Left ventricle myocardium superior (tissue), 1 donor: ENCODE measurements around the gene CCDC28B. TPM values are rescaled to one million over a fixed set of nuclear protein-coding genes. Genes with fewer than 3 reads are reported as not detected.

ENCODE experiments used
- ATAC-seq: fragments of 200-7000 bp; cut with Tn5 transposase; one replicate; pipeline ENCODE4 v1.9.1; 2020; ENCODE audit warnings: mild to moderate bottlenecking, moderate library complexity
- DNase-seq: peaks from one replicate; pipeline ENCODE4 v3.0.0-alpha.2; 2020
- intact Hi-C: fragments of 100-400 bp; cut with micrococcal nuclease; formaldehyde crosslinking; loops from one replicate; pipeline ENCODE4 v1.11.0; 2022
- total RNA-seq: library from RNA; stranded (reverse); fragmentation: NEBNext Ultra II Directional; extraction: Animal tissue kit (Norgen Biotek cat#: 25700); gene quantifications from one replicate; pipeline ENCODE4 v1.2.1, GENCODE V29; 2021
- donor health status: DM: no; HTN: yes; CAD: no; lungs with severe emphysema.

CCDC28B gene
- total RNA-seq, 1 donor from 2014 or later, result 33.2 TPM

GRCh38 chr1:32247452-32247851, 47.1 kb downstream of the CCDC28B start:
- ATAC-seq (peak; percentile 8), DNase-seq (peak; percentile 48)
- intact Hi-C loops, result no loop called here

DNA sequence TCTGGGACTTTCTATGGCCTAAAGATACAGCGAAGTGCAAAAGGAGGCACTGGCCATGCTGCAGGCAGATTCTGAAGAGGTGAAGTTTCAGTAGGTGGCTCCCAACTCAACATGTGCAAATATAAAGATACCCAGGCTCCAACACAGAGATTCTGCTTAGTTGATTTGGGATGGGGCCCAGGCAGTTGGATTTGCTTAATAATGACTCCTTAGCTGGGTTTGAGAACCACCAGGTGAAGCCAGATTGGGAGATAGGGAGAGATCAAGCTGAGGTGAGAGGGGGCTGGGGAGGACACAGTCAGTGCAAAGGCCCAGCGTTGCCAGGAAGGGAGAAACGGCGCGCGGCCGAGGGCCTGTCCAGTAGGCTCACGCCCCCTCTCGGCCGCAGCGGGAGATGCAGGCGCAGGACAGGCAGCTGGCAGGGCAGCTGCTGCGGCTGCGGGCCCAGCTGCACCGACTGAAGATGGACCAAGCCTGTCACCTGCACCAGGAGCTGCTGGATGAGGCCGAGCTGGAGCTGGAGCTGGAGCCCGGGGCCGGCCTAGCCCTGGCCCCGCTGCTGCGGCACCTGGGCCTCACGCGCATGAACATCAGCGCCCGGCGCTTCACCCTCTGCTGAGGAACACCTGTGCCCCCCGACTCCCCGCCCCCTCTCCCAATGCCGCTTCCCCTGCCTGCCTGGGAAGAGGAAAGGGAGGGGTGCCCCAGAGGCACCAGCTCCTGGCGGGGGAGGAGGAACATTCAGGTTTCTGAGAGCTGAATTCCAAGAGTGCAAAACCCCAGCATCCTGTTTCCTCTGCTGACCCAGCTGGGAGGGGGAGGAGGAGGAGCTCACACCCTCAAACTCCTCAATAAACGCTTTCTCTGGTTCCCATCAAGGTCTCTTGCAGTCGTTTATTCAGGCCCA, 47.8 kb downstream of the CCDC28B start:
- ATAC-seq (peak; percentile 74), DNase-seq (peak; percentile 92)
- intact Hi-C loops, result no loop called here

- ATAC-seq, result peak; percentile 34
- DNase-seq, result no peak
- intact Hi-C loops, result no loop called here
These were observed 49.6 kb downstream of the CCDC28B start for GRCh38 chr1:32249831-32250525.

GRCh38 chr1:32250893-32251716, 50.7 kb downstream of the CCDC28B start, which contains the start of gene LCK:
LCK (plus strand) TSS chr1:32251265; CDS start chr1:32274330, 23,065 bp downstream.
- DNase-seq (no peak), ATAC-seq (no peak)
- intact Hi-C loops, result no loop called here

Other genes starting within 250 kb of the CCDC28B start
- 61.7 TPM for gene KHDRBS1, start 186.7 kb upstream of the CCDC28B start, total RNA-seq
- 5.6 TPM for gene TMEM39B, start 127.7 kb upstream of the CCDC28B start, total RNA-seq
- 78.6 TPM for gene KPNA6, start 92.5 kb upstream of the CCDC28B start, total RNA-seq
- gene TXLNA, start 20.9 kb upstream of the CCDC28B start, total RNA-seq, result 16.5 TPM
- 0.92 TPM for gene IQCC, start 5.1 kb downstream of the CCDC28B start, total RNA-seq
- not detected for gene DCDC2B, start 8.5 kb downstream of the CCDC28B start, total RNA-seq
- gene TMEM234, start 21.8 kb downstream of the CCDC28B start, total RNA-seq, result 7.4 TPM
- 104 TPM for gene EIF3I, start 21.8 kb downstream of the CCDC28B start, total RNA-seq
- 9.1 TPM for gene FAM167B, start 46.6 kb downstream of the CCDC28B start, total RNA-seq
- gene LCK, start 50.7 kb downstream of the CCDC28B start, total RNA-seq, result 0.50 TPM
- 46.1 TPM for gene HDAC1, start 91.5 kb downstream of the CCDC28B start, total RNA-seq
- gene MARCKSL1, start 135.6 kb downstream of the CCDC28B start, total RNA-seq, result 15.3 TPM
- 2.8 TPM for gene FAM229A, start 161.9 kb downstream of the CCDC28B start, total RNA-seq
- gene TSSK3, start 161.9 kb downstream of the CCDC28B start, total RNA-seq, result 2.0 TPM
- 40.5 TPM for gene BSDC1, start 193.8 kb downstream of the CCDC28B start, total RNA-seq